IMR-90 (cell line): ENCODE data around the gene WWC2. TPM values are rescaled to one million over a fixed set of nuclear protein-coding genes. Genes with fewer than 3 reads are reported as not detected.

Experiments used
- ATAC-seq: fragments of 200-7000 bp; cut with Tn5 transposase; 2 replicates; pipeline ENCODE4 v1.9.1; 2020; ENCODE audit warnings: low read depth, mild to moderate bottlenecking, moderate library complexity
- BruUV-seq: library from RNA; stranded (reverse); fragments of 400-500 nt; replicated peaks from 2 replicates; lab custom pipeline; 2021; lab: Mats Ljungman, UMichigan
- CTCF ChIA-PET: fragments of 300-600 bp; formaldehyde crosslinking; extraction: SDS; loops from one replicate; lab custom pipeline; 2021; ENCODE audit warnings: antibody characterized with exemption; lab: Yijun Ruan, JAX
- POLR2A ChIA-PET: fragments of 300-600 bp; sonication (Branson Sonifier 250); formaldehyde crosslinking; loops from one replicate; lab custom pipeline; 2022; ENCODE audit warnings: antibody characterized with exemption; ENCODE audit not compliant: unreplicated experiment; lab: Charles Lee
- DNase-seq: peaks from one replicate; pipeline ENCODE4 v3.0.0; 2013
- H2AFZ ChIP-seq: replicated peaks from 2 replicates; pipeline ENCODE3; 2013; ENCODE audit warnings: low read length, mild to moderate bottlenecking; ENCODE audit not compliant: poor library complexity
- H2AK5ac ChIP-seq: 2 replicates; pipeline ENCODE4 v1.6.1; 2013; ENCODE audit warnings: low read depth, low read length, inconsistent platforms
- H2AK9ac ChIP-seq: replicated peaks from 2 replicates; pipeline ENCODE3; 2013; ENCODE audit warnings: mild to moderate bottlenecking, low read depth, low read length, moderate library complexity; ENCODE audit not compliant: poor library complexity
- H2BK120ac ChIP-seq: 2 replicates; pipeline ENCODE4 v1.6.1; 2013; ENCODE audit warnings: low read depth, low read length, inconsistent platforms
- H2BK15ac ChIP-seq: 3 replicates; pipeline ENCODE4 v1.6.1; 2013; ENCODE audit warnings: low read depth, low read length, inconsistent platforms
- H2BK20ac ChIP-seq: 2 replicates; pipeline ENCODE4 v1.6.1; 2013; ENCODE audit warnings: low read depth, mild to moderate bottlenecking, inconsistent platforms, low read length, moderate library complexity
- H2BK5ac ChIP-seq: 2 replicates; pipeline ENCODE4 v1.6.1; 2013; ENCODE audit warnings: mild to moderate bottlenecking, low read depth, low read length, inconsistent platforms; ENCODE audit not compliant: poor library complexity, severe bottlenecking
- H3K14ac ChIP-seq: replicated peaks from 2 replicates; pipeline ENCODE4 v1.6.1; 2013; ENCODE audit warnings: low read depth, low read length, inconsistent platforms
- H3K18ac ChIP-seq: 2 replicates; pipeline ENCODE4 v1.6.1; 2013; ENCODE audit warnings: low read depth, low read length, control low read depth
- H3K23ac ChIP-seq: 2 replicates; pipeline ENCODE4 v1.6.1; 2013; ENCODE audit warnings: low read depth, low read length, inconsistent platforms
- H3K27ac ChIP-seq: 2 replicates; pipeline ENCODE4 v1.5.1; 2013; ENCODE audit warnings: mild to moderate bottlenecking, control low read depth, low read length; ENCODE audit not compliant: insufficient read depth
- H3K27me3 ChIP-seq: 2 replicates; pipeline ENCODE4 v1.6.1; 2013; ENCODE audit warnings: low read length; ENCODE audit not compliant: control insufficient read depth, insufficient read depth
- H3K36me3 ChIP-seq: 2 replicates; pipeline ENCODE4 v1.6.1; 2013; ENCODE audit warnings: low read length, mixed read lengths; ENCODE audit not compliant: control insufficient read depth, insufficient read depth
- H3K4ac ChIP-seq: 2 replicates; pipeline ENCODE4 v1.6.1; 2013; ENCODE audit warnings: low read depth, low read length, inconsistent platforms
- H3K4me1 ChIP-seq: 2 replicates; pipeline ENCODE4 v1.6.1; 2013; ENCODE audit warnings: low read length, mixed read lengths; ENCODE audit not compliant: control insufficient read depth, insufficient read depth
- H3K4me2 ChIP-seq: 2 replicates; pipeline ENCODE4 v1.6.1; 2013; ENCODE audit warnings: low read depth, mild to moderate bottlenecking, control low read depth, low read length, moderate library complexity
- H3K4me3 ChIP-seq: 2 replicates; pipeline ENCODE4 v1.5.1; 2013; ENCODE audit warnings: low read depth, mild to moderate bottlenecking, control low read depth, low read length, moderate library complexity; ENCODE audit not compliant: insufficient read depth
- H3K56ac ChIP-seq: 2 replicates; pipeline ENCODE4 v1.6.1; 2013; ENCODE audit warnings: low read length, inconsistent platforms; ENCODE audit not compliant: insufficient read depth; ENCODE audit errors: extremely low read depth
- H3K79me1 ChIP-seq, 2 experiments: 2 replicates each; pipeline ENCODE4 v1.6.1; 2013; ENCODE audit warnings: low read length in 2 of 2, inconsistent platforms in 1 of 2, low read depth in 1 of 2
- H3K9ac ChIP-seq: 2 replicates; pipeline ENCODE4 v1.6.1; 2013; ENCODE audit warnings: low read depth, low read length, control low read depth
- H3K9me1 ChIP-seq: 2 replicates; pipeline ENCODE4 v1.6.1; 2013; ENCODE audit warnings: low read length, inconsistent platforms; ENCODE audit not compliant: insufficient read depth
- H3K9me3 ChIP-seq: 2 replicates; pipeline ENCODE4 v1.6.1; 2013; ENCODE audit warnings: low read length; ENCODE audit not compliant: control insufficient read depth, insufficient read depth
- H4K20me1 ChIP-seq: 2 replicates; pipeline ENCODE4 v1.6.1; 2013; ENCODE audit warnings: low read length, inconsistent platforms; ENCODE audit not compliant: insufficient read depth
- H4K5ac ChIP-seq: 2 replicates; pipeline ENCODE4 v1.6.1; 2013; ENCODE audit warnings: mild to moderate bottlenecking, low read depth, low read length, control low read depth
- H4K8ac ChIP-seq, 2 experiments: 2 replicates each; pipeline ENCODE4 v1.6.1; 2013; ENCODE audit warnings: low read depth in 2 of 2, low read length in 2 of 2, control low read depth in 1 of 2, inconsistent platforms in 1 of 2
- H4K91ac ChIP-seq: 2 replicates; pipeline ENCODE4 v1.6.1; 2013; ENCODE audit warnings: low read depth, low read length, inconsistent platforms; ENCODE audit not compliant: insufficient read depth
- CEBPB ChIP-seq: IDR thresholded peaks from 2 replicates; pipeline ENCODE4 v1.6.1; 2012; ENCODE audit warnings: low read depth, low read length, improper control_type of control experiment
- CHD1 ChIP-seq: IDR thresholded peaks from 2 replicates; pipeline ENCODE4 v1.6.1; 2012; ENCODE audit warnings: low read depth, low read length, improper control_type of control experiment
- CTCF ChIP-seq: conservative IDR thresholded peaks from 2 replicates; pipeline ENCODE4 v1.5.1; 2012; ENCODE audit warnings: mild to moderate bottlenecking, low read depth, low read length, improper control_type of control experiment
- FOS ChIP-seq: fragments of 150-350 bp; IDR thresholded peaks from 2 replicates; pipeline ENCODE4 v1.6.1; 2016; ENCODE audit warnings: low read depth, low read length
- MAZ ChIP-seq: IDR thresholded peaks from 2 replicates; pipeline ENCODE4 v1.6.1; 2012; ENCODE audit warnings: low read depth, mild to moderate bottlenecking, low read length, improper control_type of control experiment, moderate library complexity, borderline replicate concordance
- MXI1 ChIP-seq: IDR thresholded peaks from 2 replicates; pipeline ENCODE4 v1.6.1; 2012; ENCODE audit warnings: low read depth, mild to moderate bottlenecking, low read length, moderate library complexity, borderline replicate concordance
- POLR2A ChIP-seq: IDR thresholded peaks from 2 replicates; pipeline ENCODE4 v1.6.1; 2012; ENCODE audit warnings: mild to moderate bottlenecking, low read depth, low read length
- RAD21 ChIP-seq: IDR thresholded peaks from 2 replicates; pipeline ENCODE4 v1.6.1; 2012; ENCODE audit warnings: low read length, improper control_type of control experiment
- RCOR1 ChIP-seq: IDR thresholded peaks from 2 replicates; pipeline ENCODE4 v1.6.1; 2012; ENCODE audit warnings: mild to moderate bottlenecking, low read length, improper control_type of control experiment; ENCODE audit not compliant: insufficient replicate concordance
- RFX5 ChIP-seq: IDR thresholded peaks from 2 replicates; pipeline ENCODE4 v1.8.0; 2012; ENCODE audit warnings: low read depth, mild to moderate bottlenecking, low read length, moderate library complexity
- SMC3 ChIP-seq: fragments of 150-350 bp; IDR thresholded peaks from 2 replicates; pipeline ENCODE4 v1.6.1; 2016; ENCODE audit warnings: low read depth, mild to moderate bottlenecking, antibody characterized with exemption, low read length, moderate library complexity
- USF2 ChIP-seq: fragments of 150-350 bp; IDR thresholded peaks from 2 replicates; pipeline ENCODE4 v1.6.1; 2017; ENCODE audit warnings: mild to moderate bottlenecking, antibody characterized with exemption, low read length, low read depth
- WGBS, 2 experiments: methylation state at CpG; one replicate each; pipeline versions ENCODE4 v1.1.5 to v1.1.7; 2013; ENCODE audit warnings: missing lambda C conversion rate in 2 of 2; ENCODE audit not compliant: insufficient read length in 1 of 2; ENCODE audit errors: extremely low coverage in 2 of 2; 5-methylcytosine and 5-hydroxymethylcytosine counted together
- dilution Hi-C: fragments of 300-500 bp; cut with HindIII; formaldehyde crosslinking; loops from one replicate; pipeline ENCODE4 v1.14.3; 2018; ENCODE audit warnings: low sequenced_read_pairs; ENCODE audit not compliant: unreplicated experiment
- in situ Hi-C: fragments of 300-500 bp; cut with MboI; formaldehyde crosslinking; loops from 3 replicates; pipeline ENCODE4 v1.14.3; 2019; ENCODE audit warnings: low sequenced_read_pairs, inconsistent platforms, mixed read lengths
- intact Hi-C: fragments of 100-400 bp; cut with micrococcal nuclease; formaldehyde crosslinking; loops from 2 replicates; pipeline ENCODE4 v1.10.0; 2022
- polyA plus RNA-seq, 3 experiments: library from polyadenylated mRNA; depleted of rRNA; stranded (reverse); fragments of >200 nt; gene quantifications; 2 replicates each; pipeline ENCODE4 v1.2.3, GENCODE V29; 2012; ENCODE audit warnings: low replicate concordance in 1 of 3
- total RNA-seq: library from RNA; depleted of rRNA; stranded (reverse); fragments of >200 nt; gene quantifications from 2 replicates; pipeline ENCODE4 v1.2.3, GENCODE V29; 2012

WWC2 gene
- total and polyA plus RNA-seq, 2 of the 4 experiments (the other 2 are of a cell fraction) = 26.6 to 27.4 TPM

- H3K4me3 ChIP-seq = no peak overlapping the region
- H3K4ac ChIP-seq = peak overlapping the region; percentile 80
- 33% methylated on average over 1 of the region's 7 CpGs; no CpG with 5 or more reads in 1 of the 2 experiments for WGBS, 2 experiments
- intact Hi-C loops (loop anchor here (1.0 to 10.0 kb wide), 6 partner anchors 136 to 777 kb away; partner anchors contain the start of gene WWC2), in situ Hi-C loops (loop anchor here (25.0 kb wide), 1 partner anchor 800 kb away; no protein-coding TSS in a partner anchor), dilution Hi-C loops (loop anchor here (25.0 kb wide), 1 partner anchor 350 kb away; the partner anchor contains the start of gene DCTD)
- H3K9ac ChIP-seq = peak overlapping the region; percentile 41; the same call in 1 of the 2 replicates
- ATAC-seq (peak; percentile 76), DNase-seq (peak; percentile 80)
- H2AK5ac ChIP-seq = peak overlapping the region; percentile 72; the same call in 1 of the 2 replicates
- peak overlapping the region; percentile 58 for H2BK20ac ChIP-seq
- TF ChIP-seq RAD21 (peak; percentile 85), CTCF (peak; percentile 93), POLR2A (no peak), USF2 (no peak), MAZ (peak; percentile 51; the same call in 1 of the 2 replicates), MXI1 (peak; percentile 42; the same call in 1 of the 2 replicates), RCOR1 (no peak), SMC3 (peak; percentile 67), FOS (no peak), CEBPB (no peak), CHD1 (no peak), RFX5 (no peak)
- H4K8ac ChIP-seq = peak overlapping the region; percentile 67 to 78; a peak in 2 of 4 replicates
- H4K20me1 ChIP-seq = no peaks in the 10 kb centered on the region
- POLR2A ChIA-PET = interaction anchor here (1.0 to 1.2 kb wide), 2 partner anchors 164 to 165 kb away, joined by 3 to 4 read pairs; partner anchors contain the start of gene WWC2
- no peak overlapping the region for H3K18ac ChIP-seq
- peak overlapping the region; percentile 37; the same call in 1 of the 3 replicates for H2BK15ac ChIP-seq
- peak overlapping the region; percentile 73 for H2BK120ac ChIP-seq
- H4K5ac ChIP-seq = no peak overlapping the region
- no peaks in the 10 kb centered on the region for H3K27me3 ChIP-seq
- H3K36me3 ChIP-seq = peaks cover 22% of the 10 kb centered on the region
- no TSS peak for BruUV-seq
- peak overlapping the region; percentile 12 for H2AK9ac ChIP-seq
- no peak overlapping the region for H3K56ac ChIP-seq
- peaks cover 21% of the 10 kb centered on the region for H3K4me1 ChIP-seq
- H3K27ac ChIP-seq = peak overlapping the region; percentile 47; the same call in 1 of the 2 replicates
- H2AFZ ChIP-seq = peak overlapping the region; percentile 74
- H3K23ac ChIP-seq = peak overlapping the region; percentile 73; the same call in 1 of the 2 replicates
- peak overlapping the region; percentile 40; the same call in 1 of the 2 replicates for H4K91ac ChIP-seq
- H3K79me1 ChIP-seq = peaks cover 0 to 34% of the 10 kb centered on the region in 2 experiments; a peak in 3 of 4 replicates
- CTCF ChIA-PET = interaction anchor here (0.6 to 3.9 kb wide), 23 partner anchors 8 to 814 kb away, joined by 3 to 30 read pairs (median 4); partner anchors contain the start of gene WWC2
- H3K9me3 ChIP-seq = no peaks in the 10 kb centered on the region
- peak overlapping the region; percentile 18; the same call in 1 of the 2 replicates for H3K4me2 ChIP-seq
- H2BK5ac ChIP-seq = peak overlapping the region; percentile 78
- 0 out of 2 replicates have a peak overlapping the region, but pooled peaks have one; percentile 54 for H3K14ac ChIP-seq
- peaks cover 12% of the 10 kb centered on the region for H3K9me1 ChIP-seq
Measured at GRCh38 chr4:183261953-183262775, 163.1 kb downstream of the WWC2 start.
